Measurements from ENCODE around the gene KHDRBS2. TPM values are rescaled to one million over a fixed set of nuclear protein-coding genes. Genes with fewer than 3 reads are reported as not detected.

KHDRBS2 gene
- polyA plus RNA-seq, 1 of the 3 experiments (the other 2 are of a cell fraction) = not detected

DNA sequence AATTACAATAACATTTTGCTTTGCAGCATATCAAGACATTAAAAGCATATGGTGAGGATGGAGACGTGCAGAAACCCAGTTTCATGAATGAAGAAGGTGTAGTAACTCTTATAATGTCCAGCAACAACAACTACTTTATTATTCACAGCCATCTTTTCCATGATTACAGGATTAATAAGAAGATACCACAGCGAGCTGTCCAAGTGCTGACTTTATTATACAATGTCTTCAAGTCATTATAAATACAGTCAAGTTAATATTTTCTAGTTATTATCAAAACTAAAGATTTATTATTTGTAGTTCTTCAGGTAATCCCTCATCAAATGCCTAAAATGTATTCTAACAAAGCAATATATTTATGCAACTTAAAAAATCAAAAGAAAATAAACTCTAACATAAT, 2.5 kb upstream of the KHDRBS2 start:
- H3K36me3 ChIP-seq (replicated peaks in 1 of 2; ENCODE audit: control insufficient read depth in 1 of 2, insufficient read depth in 2 of 2, low read length in 1 of 2) = no peaks in the 10 kb centered on the region
- H3K9ac ChIP-seq = no peak overlapping the region
- no peaks in the 10 kb centered on the region for H3K9me3 ChIP-seq
- H4K20me1 ChIP-seq (ENCODE audit: insufficient read depth) = no peaks in the 10 kb centered on the region
- no peaks in the 10 kb centered on the region for H3F3A ChIP-seq (replicated peaks; ENCODE audit: insufficient read depth)
- DNase-seq = no peak
- no peaks in the 10 kb centered on the region for H3K27me3 ChIP-seq (ENCODE audit: insufficient read depth)
- CTCF ChIA-PET = interaction anchor here (1.8 kb wide), 1 partner anchor 21 kb away, joined by 3 read pairs; no protein-coding TSS in a partner anchor
- no peak overlapping the region for H3K4me2 ChIP-seq
- 1% methylated on average over 2 of the region's 2 CpGs for WGBS (ENCODE audit: low lambda C conversion rate)
- TF ChIP-seq EP300 (IDR thresholded peaks at IDR 0.05; ENCODE audit: borderline replicate concordance in 1 of 2, low read depth in 1 of 2, low read length in 1 of 2) (no peak), FOXJ3 (CRISPR knock-in tag; IDR thresholded peaks at IDR 0.05) (no peak)
- TF ChIP-seq, protein P1, sequence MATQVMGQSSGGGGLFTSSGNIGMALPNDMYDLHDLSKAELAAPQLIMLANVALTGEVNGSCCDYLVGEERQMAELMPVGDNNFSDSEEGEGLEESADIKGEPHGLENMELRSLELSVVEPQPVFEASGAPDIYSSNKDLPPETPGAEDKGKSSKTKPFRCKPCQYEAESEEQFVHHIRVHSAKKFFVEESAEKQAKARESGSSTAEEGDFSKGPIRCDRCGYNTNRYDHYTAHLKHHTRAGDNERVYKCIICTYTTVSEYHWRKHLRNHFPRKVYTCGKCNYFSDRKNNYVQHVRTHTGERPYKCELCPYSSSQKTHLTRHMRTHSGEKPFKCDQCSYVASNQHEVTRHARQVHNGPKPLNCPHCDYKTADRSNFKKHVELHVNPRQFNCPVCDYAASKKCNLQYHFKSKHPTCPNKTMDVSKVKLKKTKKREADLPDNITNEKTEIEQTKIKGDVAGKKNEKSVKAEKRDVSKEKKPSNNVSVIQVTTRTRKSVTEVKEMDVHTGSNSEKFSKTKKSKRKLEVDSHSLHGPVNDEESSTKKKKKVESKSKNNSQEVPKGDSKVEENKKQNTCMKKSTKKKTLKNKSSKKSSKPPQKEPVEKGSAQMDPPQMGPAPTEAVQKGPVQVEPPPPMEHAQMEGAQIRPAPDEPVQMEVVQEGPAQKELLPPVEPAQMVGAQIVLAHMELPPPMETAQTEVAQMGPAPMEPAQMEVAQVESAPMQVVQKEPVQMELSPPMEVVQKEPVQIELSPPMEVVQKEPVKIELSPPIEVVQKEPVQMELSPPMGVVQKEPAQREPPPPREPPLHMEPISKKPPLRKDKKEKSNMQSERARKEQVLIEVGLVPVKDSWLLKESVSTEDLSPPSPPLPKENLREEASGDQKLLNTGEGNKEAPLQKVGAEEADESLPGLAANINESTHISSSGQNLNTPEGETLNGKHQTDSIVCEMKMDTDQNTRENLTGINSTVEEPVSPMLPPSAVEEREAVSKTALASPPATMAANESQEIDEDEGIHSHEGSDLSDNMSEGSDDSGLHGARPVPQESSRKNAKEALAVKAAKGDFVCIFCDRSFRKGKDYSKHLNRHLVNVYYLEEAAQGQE (IDR thresholded peaks at IDR 0.05; ENCODE audit: low read depth, low read length) = no peak
- TF ChIP-seq, protein P2, sequence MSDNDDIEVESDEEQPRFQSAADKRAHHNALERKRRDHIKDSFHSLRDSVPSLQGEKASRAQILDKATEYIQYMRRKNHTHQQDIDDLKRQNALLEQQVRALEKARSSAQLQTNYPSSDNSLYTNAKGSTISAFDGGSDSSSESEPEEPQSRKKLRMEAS (IDR thresholded peaks at IDR 0.05; ENCODE audit: low read depth) = no peak
- TF ChIP-seq, protein P3, sequence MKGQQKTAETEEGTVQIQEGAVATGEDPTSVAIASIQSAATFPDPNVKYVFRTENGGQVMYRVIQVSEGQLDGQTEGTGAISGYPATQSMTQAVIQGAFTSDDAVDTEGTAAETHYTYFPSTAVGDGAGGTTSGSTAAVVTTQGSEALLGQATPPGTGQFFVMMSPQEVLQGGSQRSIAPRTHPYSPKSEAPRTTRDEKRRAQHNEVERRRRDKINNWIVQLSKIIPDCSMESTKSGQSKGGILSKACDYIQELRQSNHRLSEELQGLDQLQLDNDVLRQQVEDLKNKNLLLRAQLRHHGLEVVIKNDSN (IDR thresholded peaks at IDR 0.05; ENCODE audit: borderline replicate concordance, low read depth) = no peak
- no peaks in the 10 kb centered on the region for H3K79me2 ChIP-seq (ENCODE audit: insufficient read depth)
- POLR2A ChIA-PET = no interaction called here
- no peak overlapping the region for H2AFZ ChIP-seq (ENCODE audit: low read depth)
- no peaks in the 10 kb centered on the region for H3K9me2 ChIP-seq
- H3K4me3 ChIP-seq (ENCODE audit: low read depth in 2 of 2, low read length in 1 of 2) = no peak overlapping the region
- no peaks in the 10 kb centered on the region for H3K4me1 ChIP-seq (ENCODE audit: control insufficient read depth in 1 of 2, insufficient read depth in 2 of 2, low read depth in 1 of 2, low read length in 1 of 2)
- H3K27ac ChIP-seq (ENCODE audit: low read depth in 2 of 2, low read length in 1 of 2) = no peak overlapping the region

GRCh38 chr6:62286470-62286843, 432 bp upstream of the KHDRBS2 start:
- no peaks in the 10 kb centered on the region for H3K27me3 ChIP-seq (ENCODE audit: insufficient read depth)
- POLR2A ChIA-PET = no interaction called here
- H3K4me2 ChIP-seq = no peak overlapping the region
- no peak overlapping the region for H3K4me3 ChIP-seq (ENCODE audit: low read depth in 2 of 2, low read length in 1 of 2)
- DNase-seq = no peak
- CTCF ChIA-PET = interaction anchor here (0.5 to 2.2 kb wide), 2 partner anchors 8 to 1807 kb away, joined by 3 to 7 read pairs; no protein-coding TSS in a partner anchor
- H2AFZ ChIP-seq (ENCODE audit: low read depth) = no peak overlapping the region
- H3K9me2 ChIP-seq = no peaks in the 10 kb centered on the region
- H3K9ac ChIP-seq = no peak overlapping the region
- H3K4me1 ChIP-seq (ENCODE audit: control insufficient read depth in 1 of 2, insufficient read depth in 2 of 2, low read depth in 1 of 2, low read length in 1 of 2) = no peaks in the 10 kb centered on the region
- H3K36me3 ChIP-seq (replicated peaks in 1 of 2; ENCODE audit: control insufficient read depth in 1 of 2, insufficient read depth in 2 of 2, low read length in 1 of 2) = no peaks in the 10 kb centered on the region
- no peaks in the 10 kb centered on the region for H3K79me2 ChIP-seq (ENCODE audit: insufficient read depth)
- no peaks in the 10 kb centered on the region for H3K9me3 ChIP-seq
- no peaks in the 10 kb centered on the region for H4K20me1 ChIP-seq (ENCODE audit: insufficient read depth)
- 19% methylated on average over 11 of the region's 13 CpGs for WGBS (ENCODE audit: low lambda C conversion rate)
- H3F3A ChIP-seq (replicated peaks; ENCODE audit: insufficient read depth) = no peaks in the 10 kb centered on the region
- no peak overlapping the region for H3K27ac ChIP-seq (ENCODE audit: low read depth in 2 of 2, low read length in 1 of 2)
- no peak for TF ChIP-seq EZH2phosphoT487 (IDR thresholded peaks at IDR 0.05; ENCODE audit: borderline replicate concordance, low read depth)
- no peak for TF ChIP-seq RAD21 (IDR thresholded peaks at IDR 0.05; ENCODE audit: low read length)
- TF ChIP-seq RFX5 (IDR thresholded peaks at IDR 0.05; ENCODE audit: low read length) = no peak
- no peak for TF ChIP-seq ELF1 (IDR thresholded peaks at IDR 0.05)
- no peak for TF ChIP-seq CHD2 (IDR thresholded peaks at IDR 0.05; ENCODE audit: low read length, partially characterized antibody)
- no peak for TF ChIP-seq SIN3A (IDR thresholded peaks at IDR 0.05; ENCODE audit: borderline replicate concordance, low read depth, low read length)
- TF ChIP-seq, protein P3 (IDR thresholded peaks at IDR 0.05; ENCODE audit: borderline replicate concordance, low read depth) = no peak
- TF ChIP-seq IRF3 (IDR thresholded peaks at IDR 0.05; ENCODE audit: low read depth, low read length) = no peak
- TF ChIP-seq POLR2AphosphoS5 (IDR thresholded peaks at IDR 0.05; ENCODE audit: low read depth, low read length) = no peak
- TF ChIP-seq ZBTB33 (IDR thresholded peaks at IDR 0.05; ENCODE audit: borderline replicate concordance, low read depth) = no peak
- TF ChIP-seq FOXM1 (IDR thresholded peaks at IDR 0.05; ENCODE audit: low read depth) = no peak
- TF ChIP-seq JUND (IDR thresholded peaks at IDR 0.05) = no peak
- no peak for TF ChIP-seq MEF2A (IDR thresholded peaks at IDR 0.05; ENCODE audit: borderline replicate concordance, low read depth)
- TF ChIP-seq FOXJ3 (CRISPR knock-in tag; IDR thresholded peaks at IDR 0.05) = no peak

Data from SK-N-SH (cell line).